HUES6 (cell line): ENCODE measurements around the gene KRTAP9-8.
"Not testable (repeated sequence)": the region's sequence is repeated elsewhere in the genome, so short reads cannot be mapped to it uniquely, and the experiment has no call there.

Source experiments
- H3K27ac ChIP-seq: 2 replicates; pipeline ENCODE4 v1.7.0; 2013; ENCODE audit warnings: low read depth, mild to moderate bottlenecking, low read length, inconsistent platforms
- H3K27me3 ChIP-seq: 2 replicates; pipeline ENCODE4 v1.6.1; 2013; ENCODE audit warnings: low read length; ENCODE audit not compliant: control insufficient read depth, insufficient read depth
- H3K36me3 ChIP-seq: 2 replicates; pipeline ENCODE4 v1.6.1; 2013; ENCODE audit warnings: low read length; ENCODE audit not compliant: control insufficient read depth, insufficient read depth
- H3K4me1 ChIP-seq: 2 replicates; pipeline ENCODE4 v1.6.1; 2013; ENCODE audit warnings: low read length; ENCODE audit not compliant: control insufficient read depth, insufficient read depth
- H3K4me3 ChIP-seq: 2 replicates; pipeline ENCODE4 v1.5.1; 2013; ENCODE audit warnings: low read depth, low read length
- H3K9ac ChIP-seq: one replicate; pipeline ENCODE4 v1.6.1; 2013; ENCODE audit warnings: mild to moderate bottlenecking, low read length
- H3K9me3 ChIP-seq: 2 replicates; pipeline ENCODE4 v1.6.1; 2013; ENCODE audit warnings: low read depth, low read length; ENCODE audit not compliant: control insufficient read depth, insufficient read depth

The KRTAP9-8 gene

GRCh38 chr17:41237949-41238437 lies at the start of gene KRTAP9-8:
TSS of gene KRTAP9-8 (plus strand) at chr17:41237999. CDS start at chr17:41238052, 53 bp downstream.
- not testable (repeated sequence) for H3K36me3 ChIP-seq, H3K27ac ChIP-seq, H3K4me3 ChIP-seq, H3K9ac ChIP-seq, H3K4me1 ChIP-seq, H3K9me3 ChIP-seq
- H3K27me3 ChIP-seq = peaks cover 15% of the 10 kb centered on the region

- not testable (repeated sequence) for H3K36me3 ChIP-seq, H3K27ac ChIP-seq, H3K4me3 ChIP-seq, H3K9me3 ChIP-seq, H3K9ac ChIP-seq, H3K4me1 ChIP-seq, H3K27me3 ChIP-seq
These were observed 47.9 kb upstream of the KRTAP9-8 start, which contains the start of gene KRTAP9-1 for GRCh38 chr17:41189837-41190318. TSS of gene KRTAP9-1 (plus strand) at chr17:41189887. CDS start at chr17:41189887, 0 bp downstream.

DNA sequence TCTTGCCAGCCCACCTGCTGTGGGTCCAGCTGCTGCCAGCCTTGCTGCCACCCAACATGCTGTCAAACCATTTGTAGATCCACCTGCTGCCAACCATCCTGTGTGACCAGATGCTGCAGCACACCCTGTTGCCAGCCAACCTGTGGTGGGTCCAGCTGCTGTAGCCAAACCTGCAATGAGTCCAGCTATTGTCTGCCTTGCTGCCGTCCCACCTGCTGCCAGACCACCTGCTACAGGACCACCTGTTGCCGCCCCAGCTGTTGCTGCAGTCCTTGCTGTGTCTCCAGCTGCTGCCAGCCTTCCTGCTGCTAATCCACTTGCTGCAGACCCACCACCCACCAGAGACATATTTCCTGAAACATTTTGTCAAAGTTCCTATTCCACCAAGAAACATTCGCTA lies 47.5 kb upstream of the KRTAP9-8 start:
- no peaks in the 10 kb centered on the region for H3K27me3 ChIP-seq
- no peak overlapping the region for H3K9ac ChIP-seq

DNA sequence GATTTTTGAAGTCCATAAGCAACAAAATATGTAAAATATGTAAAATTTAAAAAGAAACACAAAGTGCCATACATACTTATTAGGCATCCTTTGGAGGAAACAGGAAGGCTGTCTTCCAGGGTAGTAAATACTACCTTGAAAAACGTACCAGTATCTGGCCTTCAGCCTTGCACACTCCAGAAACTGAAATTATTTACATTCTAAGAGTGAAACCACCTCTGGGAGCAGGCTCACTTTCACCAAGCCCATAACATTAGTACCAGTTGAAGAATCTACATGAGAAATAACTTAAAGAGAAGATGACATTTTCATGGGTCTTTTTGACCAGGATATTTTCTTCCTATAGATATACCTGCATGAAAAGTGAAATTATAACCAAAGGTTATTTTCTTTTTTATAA lies 41.7 kb upstream of the KRTAP9-8 start:
- Histone ChIP-seq H3K9me3 (no peaks in the 10 kb centered on the region), H3K27me3 (no peaks in the 10 kb centered on the region), H3K27ac (no peak overlapping the region), H3K36me3 (no peaks in the 10 kb centered on the region), H3K4me1 (no peaks in the 10 kb centered on the region), H3K9ac (no peak overlapping the region), H3K4me3 (no peak overlapping the region)

More for the DNA sequence above, 47.5 kb upstream of the KRTAP9-8 start:
- H3K4me1 ChIP-seq = no peaks in the 10 kb centered on the region
- H3K9me3 ChIP-seq = no peaks in the 10 kb centered on the region
- H3K27ac ChIP-seq = no peak overlapping the region
- no peak overlapping the region for H3K4me3 ChIP-seq
- H3K36me3 ChIP-seq = no peaks in the 10 kb centered on the region

DNA sequence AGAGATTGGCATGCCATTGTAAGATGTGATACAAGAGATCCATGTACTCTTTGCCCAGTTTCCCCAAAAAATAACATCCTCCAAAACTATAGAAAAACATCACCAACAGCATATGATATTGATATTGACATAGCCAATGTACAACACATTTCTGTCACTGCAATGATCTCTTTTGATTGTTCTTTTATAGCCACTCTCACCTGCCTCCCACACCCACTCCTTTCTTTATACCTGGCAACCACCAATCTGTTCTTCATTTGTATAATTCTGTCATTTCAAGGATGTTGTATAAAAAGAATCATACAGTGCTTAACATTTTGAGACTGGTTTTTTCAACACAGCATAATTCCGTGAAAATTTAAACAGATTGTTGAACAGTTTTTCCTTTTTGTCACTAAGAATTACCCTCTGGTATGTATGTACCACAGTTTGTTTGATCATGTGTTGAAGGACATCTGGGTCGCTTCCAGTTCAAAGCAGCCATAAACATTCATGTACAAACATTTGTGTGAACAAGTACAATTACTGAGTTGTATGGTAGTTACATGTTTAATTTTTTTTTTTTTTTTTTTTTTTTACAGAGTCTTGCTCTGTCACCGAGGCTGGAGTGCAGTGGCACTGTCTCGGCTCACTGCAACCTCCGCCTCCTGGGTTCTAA lies 38.2 kb upstream of the KRTAP9-8 start:
- Histone ChIP-seq H3K27ac (no peak overlapping the region), H3K9ac (no peak overlapping the region), H3K9me3 (no peaks in the 10 kb centered on the region), H3K27me3 (no peaks in the 10 kb centered on the region), H3K4me3 (no peak overlapping the region), H3K36me3 (no peaks in the 10 kb centered on the region), H3K4me1 (no peaks in the 10 kb centered on the region)

- Histone ChIP-seq H3K4me3 (no peak overlapping the region), H3K4me1 (no peaks in the 10 kb centered on the region), H3K9ac (no peak overlapping the region), H3K27ac (no peak overlapping the region), H3K36me3 (no peaks in the 10 kb centered on the region), H3K27me3 (no peaks in the 10 kb centered on the region), H3K9me3 (peaks cover 4% of the 10 kb centered on the region)
These were observed 25.8 kb upstream of the KRTAP9-8 start for GRCh38 chr17:41211845-41212466.

- no peaks in the 10 kb centered on the region for H3K27me3 ChIP-seq
- H3K4me1 ChIP-seq = no peaks in the 10 kb centered on the region
- H3K9me3 ChIP-seq = no peaks in the 10 kb centered on the region; the same call in 1 of the 2 replicates
- H3K9ac ChIP-seq = no peak overlapping the region
- no peak overlapping the region for H3K4me3 ChIP-seq
- no peak overlapping the region for H3K27ac ChIP-seq
- no peaks in the 10 kb centered on the region for H3K36me3 ChIP-seq
These were observed 25.2 kb upstream of the KRTAP9-8 start for GRCh38 chr17:41212524-41213169.

- Histone ChIP-seq H3K36me3 (no peaks in the 10 kb centered on the region), H3K4me1 (no peaks in the 10 kb centered on the region), H3K9ac (no peak overlapping the region), H3K4me3 (no peak overlapping the region), H3K27ac (no peak overlapping the region), H3K27me3 (no peaks in the 10 kb centered on the region), H3K9me3 (no peaks in the 10 kb centered on the region)
These were observed 22.1 kb upstream of the KRTAP9-8 start for GRCh38 chr17:41215681-41216080.

DNA sequence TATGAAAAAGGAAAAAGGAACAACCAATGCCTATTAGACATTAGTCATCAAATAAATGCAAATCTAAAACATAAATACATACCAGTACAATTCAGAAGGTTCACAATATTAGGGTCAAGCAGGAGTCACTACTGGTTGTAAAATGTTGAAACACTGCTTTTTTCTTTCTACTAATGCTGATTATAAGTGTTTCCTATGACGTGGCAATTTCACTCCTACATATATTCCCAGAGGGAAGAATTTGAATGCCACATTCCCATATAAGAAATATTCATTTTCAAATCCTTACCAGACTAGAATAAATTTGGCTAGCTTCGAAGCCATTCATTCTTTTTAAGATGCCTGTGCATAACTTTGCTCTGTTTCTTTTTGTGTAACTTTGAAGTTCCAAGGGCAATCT lies 14.0 kb upstream of the KRTAP9-8 start:
- H3K4me3 ChIP-seq = no peak overlapping the region
- no peak overlapping the region for H3K27ac ChIP-seq
- no peaks in the 10 kb centered on the region for H3K4me1 ChIP-seq
- H3K9ac ChIP-seq = no peak overlapping the region
- H3K27me3 ChIP-seq = peaks cover 4% of the 10 kb centered on the region; the same call in 1 of the 2 replicates
- H3K36me3 ChIP-seq = no peaks in the 10 kb centered on the region
- H3K9me3 ChIP-seq = no peaks in the 10 kb centered on the region

- no peaks in the 10 kb centered on the region for H3K36me3 ChIP-seq
- H3K27ac ChIP-seq = no peak overlapping the region
- H3K4me1 ChIP-seq = no peaks in the 10 kb centered on the region
- no peak overlapping the region for H3K9ac ChIP-seq
- H3K9me3 ChIP-seq = no peaks in the 10 kb centered on the region
- H3K27me3 ChIP-seq = peaks cover 4% of the 10 kb centered on the region; the same call in 1 of the 2 replicates
- no peak overlapping the region for H3K4me3 ChIP-seq
These were observed 11.7 kb upstream of the KRTAP9-8 start for GRCh38 chr17:41226051-41226450.

- H3K27me3 ChIP-seq, H3K9ac ChIP-seq, H3K9me3 ChIP-seq, H3K27ac ChIP-seq, H3K4me1 ChIP-seq, H3K4me3 ChIP-seq, H3K36me3 ChIP-seq: not testable (repeated sequence)
These were observed 11.2 kb upstream of the KRTAP9-8 start, which contains the start of gene KRTAP9-2 for GRCh38 chr17:41226598-41227095. TSS of gene KRTAP9-2 (plus strand) at chr17:41226648. CDS start at chr17:41226655, 7 bp downstream.
